ENCODE data around the gene PIGO.

The PIGO gene

DNA sequence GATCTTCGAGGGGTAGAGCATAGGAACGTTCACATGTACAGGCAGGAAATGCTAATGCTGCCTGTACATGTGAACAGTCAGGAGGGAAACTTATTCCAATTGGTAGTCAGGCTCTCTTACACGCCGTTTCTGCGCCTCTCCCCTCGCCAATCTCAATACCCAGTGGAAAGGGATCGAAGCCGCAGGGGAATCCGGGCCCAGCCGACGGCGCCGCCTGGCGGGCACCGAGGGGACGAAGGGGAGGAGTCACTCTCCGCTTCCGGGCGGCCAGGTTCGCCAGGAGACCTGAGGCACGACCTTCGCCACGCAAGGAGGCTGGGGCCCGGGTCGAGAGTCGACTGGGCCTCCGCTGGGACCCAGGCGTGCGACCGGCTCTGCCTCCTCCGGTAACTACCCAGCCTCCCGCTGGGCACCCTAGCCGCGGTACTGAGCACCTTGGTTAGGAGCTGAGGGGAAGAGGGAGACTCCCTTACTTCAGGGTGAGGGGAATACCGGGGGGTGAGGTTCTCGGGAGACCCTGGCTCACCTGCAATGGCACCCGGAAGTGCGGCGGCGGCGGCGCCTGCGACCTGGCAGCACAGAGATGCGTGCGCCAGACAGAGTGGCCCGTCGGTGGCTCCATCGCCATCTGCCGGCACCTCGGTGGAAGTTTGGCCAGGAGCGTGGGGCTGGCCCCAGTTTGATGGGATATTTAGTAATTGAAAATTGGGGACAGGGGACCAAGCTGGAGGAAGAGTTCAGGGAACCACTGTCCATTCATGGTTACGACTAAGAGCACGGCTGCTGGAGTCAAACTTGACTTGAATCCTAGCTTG is at the start of gene PIGO:
TSS of gene PIGO (minus strand) at position 557 of the 815 bp plus-strand sequence. CDS start 1,026 bp downstream, outside the sequence.
- peak; percentile 91 for DNase-seq

DNA sequence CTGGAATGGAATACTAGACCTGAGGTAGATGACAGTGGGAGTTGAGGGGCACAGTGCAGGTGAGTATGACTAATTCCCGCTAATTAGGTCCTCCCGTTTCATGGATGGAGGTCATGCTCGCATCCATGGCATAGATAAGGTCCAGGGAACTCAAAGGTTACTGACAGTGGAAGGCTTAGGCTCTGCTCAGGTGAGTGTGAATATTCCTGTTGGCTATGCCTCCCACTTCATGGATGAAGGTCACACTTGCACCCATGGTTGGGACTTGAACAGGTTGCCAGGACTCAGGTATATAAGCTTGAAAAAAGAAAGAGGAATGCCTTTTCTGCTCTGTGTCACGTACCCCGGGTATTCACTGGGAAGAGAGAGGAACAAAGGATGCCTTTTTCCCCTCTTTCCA is 45.6 kb upstream of the PIGO start:
- no peak for DNase-seq

DNA sequence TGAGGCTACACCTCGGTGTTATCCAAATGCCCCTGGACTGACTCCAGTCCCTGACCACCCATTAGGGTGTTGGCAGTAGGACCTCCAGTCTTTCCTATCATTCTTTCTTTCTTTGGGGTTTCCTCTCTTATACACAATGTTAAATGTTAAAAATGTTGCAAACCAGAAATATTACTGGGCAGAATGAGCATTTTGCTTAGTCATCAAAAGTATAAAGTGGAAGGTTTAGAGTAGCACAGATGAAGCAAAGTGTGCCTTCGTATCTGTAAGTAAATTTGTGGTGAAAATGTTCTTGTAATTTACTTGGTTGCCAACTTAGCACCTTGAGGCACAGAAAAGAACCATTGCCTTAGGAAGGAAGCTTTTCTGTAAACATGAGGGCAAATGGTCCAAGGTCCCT is 43.7 kb upstream of the PIGO start:
- no peak for DNase-seq

DNA sequence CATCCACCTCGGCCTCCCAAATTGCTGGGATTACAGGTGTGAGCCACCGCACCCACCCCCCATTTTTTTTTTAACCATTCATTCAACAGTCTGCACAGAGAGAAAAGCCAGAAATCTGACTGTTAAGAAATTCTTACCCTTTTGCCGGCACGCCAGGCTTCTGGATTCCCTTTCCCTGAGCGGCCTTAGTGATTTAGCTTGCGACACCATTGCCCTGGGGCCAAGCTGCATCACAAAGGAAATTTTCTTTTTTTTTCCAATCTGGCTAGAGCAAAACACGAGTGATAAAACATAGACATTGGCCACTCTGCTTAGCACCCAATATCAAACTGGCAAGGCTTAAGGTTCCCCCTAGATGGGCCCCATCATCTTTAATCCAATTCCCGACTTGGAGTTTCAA is 40.5 kb upstream of the PIGO start:
- DNase-seq: no peak

DNA sequence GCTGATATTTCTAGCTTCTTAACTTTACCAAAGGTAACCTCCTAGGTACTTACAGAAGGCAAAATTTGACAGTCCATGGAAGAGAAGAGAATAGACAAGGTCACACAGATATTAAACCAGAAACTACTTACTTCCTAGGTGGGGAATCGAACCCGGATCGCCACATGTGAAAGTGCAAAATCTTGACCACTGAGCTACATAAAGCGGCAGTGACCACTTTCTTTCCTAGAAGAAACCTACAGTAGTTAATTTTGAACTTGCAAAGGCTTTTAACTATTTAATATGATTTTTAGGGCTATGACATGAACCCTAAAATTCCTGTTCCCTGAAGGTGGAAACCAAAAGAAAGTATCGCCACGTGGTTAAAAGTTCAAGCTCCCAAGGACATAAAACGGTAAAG is 39.6 kb upstream of the PIGO start:
- DNase-seq: no peak

DNA sequence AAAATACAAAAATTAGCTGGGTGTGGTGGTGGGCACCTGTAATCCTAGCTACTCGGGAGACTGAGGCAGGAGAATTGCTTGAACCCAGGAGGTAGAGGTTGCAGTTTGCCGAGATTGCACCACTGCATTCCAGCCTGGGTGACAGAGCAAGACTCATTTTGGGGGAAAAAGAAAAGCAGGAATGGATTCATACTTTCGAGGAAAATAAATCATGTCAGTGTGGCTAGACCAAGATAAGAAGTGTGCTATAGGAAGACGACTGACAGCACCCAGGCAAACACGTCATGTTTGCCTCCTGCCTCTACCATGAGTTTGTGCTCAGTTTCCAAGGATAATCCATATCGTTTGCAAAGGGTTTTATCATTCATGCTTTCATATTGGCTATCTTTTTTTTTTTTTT is 38.5 kb upstream of the PIGO start:
- DNase-seq: no peak

DNA sequence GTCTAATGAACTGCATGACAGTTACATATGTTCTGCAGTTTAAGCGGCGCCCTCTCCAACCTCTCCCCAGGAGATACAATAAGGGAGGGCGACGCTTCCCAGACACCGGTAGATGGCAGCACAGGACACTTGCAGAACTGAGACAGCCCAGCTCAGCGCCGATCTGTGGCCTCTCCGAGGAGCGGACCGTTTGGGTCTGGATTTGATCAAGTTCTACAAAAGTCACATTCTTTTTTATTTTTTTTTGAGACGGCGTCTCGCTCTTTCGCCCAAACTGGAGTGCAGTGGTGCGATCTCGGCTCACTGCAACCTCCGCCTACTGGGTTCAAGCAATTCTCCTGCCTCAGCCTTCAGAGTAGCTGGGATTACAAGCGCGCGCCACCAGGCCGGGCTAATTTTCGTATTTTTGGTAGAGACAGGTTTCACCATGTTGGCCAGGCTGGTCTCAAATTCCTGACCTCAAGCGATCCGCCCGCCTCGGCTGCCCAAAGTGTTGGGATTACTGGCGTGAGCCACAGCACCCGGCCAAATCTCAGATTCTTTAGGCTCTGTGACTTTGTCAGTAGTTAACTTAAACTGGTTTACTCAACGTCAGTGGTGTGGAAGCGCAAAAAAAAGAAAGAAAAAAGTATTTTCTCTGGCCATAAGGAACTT is 20.6 kb upstream of the PIGO start:
- DNase-seq: peak; percentile 92

DNA sequence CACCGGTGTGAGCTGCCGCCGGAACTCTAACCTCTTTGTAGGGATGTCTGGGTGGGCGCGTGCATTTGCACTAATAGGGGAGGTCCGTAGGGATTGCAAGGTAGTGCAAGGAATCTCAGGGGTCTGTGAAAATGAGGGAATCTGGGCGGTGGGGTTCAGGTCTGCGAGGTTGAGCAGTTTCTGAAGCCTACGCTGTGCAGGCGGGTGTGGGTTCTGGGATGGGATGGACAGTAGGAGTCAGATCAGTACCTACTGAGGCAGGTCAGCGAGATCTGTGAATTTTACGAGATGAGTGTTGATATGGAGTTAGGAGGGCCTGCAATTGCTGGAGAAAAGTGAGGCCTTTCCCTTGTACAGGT is 20.1 kb upstream of the PIGO start:
- no peak for DNase-seq

DNA sequence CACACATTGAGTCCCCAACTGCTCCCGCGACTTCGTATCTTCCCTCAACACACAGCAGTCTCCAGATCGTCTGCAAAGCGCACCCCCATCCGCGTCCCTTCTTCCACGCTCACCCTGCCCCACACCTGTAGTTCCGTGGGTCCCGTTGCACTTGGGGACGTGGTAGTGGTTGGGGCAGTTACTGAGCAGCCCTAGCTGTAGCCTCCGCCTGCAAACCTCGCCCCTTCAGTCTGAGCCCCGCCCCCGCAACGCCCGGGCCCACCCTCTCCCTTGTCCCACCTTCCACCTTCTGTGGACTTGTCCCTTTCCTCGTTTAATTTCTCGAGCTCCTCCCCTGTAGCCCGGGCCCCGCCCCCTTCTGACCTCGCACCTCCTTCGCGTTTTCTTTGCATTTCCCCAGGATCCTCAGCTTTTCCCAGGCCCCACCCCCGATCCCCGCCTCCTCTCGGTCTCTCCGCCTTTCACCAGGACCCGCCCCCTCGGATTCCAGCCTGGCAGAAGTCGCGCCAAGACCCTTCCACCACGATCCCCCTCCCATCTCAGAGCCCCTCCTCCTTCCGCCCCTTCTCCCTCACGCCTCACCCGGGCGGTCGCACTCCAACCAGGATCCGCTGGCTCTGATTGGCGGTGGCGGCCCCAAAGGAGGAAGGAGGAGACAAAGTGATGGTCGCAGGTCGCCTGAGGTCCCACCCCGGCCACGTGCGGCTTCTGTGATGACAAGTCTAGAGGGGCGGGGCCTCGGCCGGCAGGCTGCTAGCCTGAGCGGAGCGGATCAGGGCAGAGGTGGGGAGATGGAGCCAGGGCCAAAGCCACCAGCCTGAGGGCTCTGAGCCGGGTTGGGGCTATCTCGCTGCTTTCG is 19.5 kb upstream of the PIGO start, which contains the start of gene ATOSB:
TSS of gene ATOSB (minus strand) at position 183 of the 859 bp plus-strand sequence. CDS start 7,588 bp downstream, outside the sequence.
- peak; percentile 93 for DNase-seq

DNA sequence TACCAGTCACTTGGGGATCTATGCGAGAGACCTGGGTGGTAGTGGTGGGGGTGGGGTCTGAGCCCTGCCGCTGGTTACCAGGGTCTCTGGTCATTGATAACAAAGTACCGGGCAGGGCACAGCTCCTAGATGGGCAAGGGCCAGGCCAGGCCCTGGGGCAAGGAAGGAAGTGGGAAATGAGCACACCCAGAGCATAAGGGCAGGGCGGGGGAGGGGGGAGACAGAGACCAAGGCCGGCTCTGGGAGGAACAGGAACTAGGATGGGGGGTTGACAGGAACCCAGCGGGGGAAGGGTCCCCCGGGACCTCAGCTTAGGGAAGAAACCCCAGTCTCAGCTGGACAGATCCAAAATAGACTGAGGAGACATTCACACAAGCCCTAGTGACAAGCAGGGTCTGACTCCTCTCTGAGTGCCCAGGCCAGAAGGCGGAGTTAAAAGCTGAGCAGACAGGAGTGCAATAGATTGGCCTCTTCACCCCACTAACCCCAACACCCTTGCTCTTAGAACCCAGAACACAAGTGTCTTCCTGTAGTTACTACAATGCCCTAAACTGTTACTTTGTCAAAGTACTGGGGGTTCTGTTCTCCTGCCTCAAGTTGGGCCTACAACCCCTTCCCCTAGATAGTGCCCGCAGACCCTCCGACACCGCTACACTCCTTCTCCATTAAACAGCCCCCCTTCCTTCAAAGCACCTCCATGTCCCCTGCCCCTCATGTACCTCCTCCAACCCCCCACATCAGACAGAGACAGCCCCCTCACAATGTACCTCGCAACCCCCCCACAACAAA is 18.6 kb upstream of the PIGO start:
- DNase-seq: peak; percentile 52

DNA sequence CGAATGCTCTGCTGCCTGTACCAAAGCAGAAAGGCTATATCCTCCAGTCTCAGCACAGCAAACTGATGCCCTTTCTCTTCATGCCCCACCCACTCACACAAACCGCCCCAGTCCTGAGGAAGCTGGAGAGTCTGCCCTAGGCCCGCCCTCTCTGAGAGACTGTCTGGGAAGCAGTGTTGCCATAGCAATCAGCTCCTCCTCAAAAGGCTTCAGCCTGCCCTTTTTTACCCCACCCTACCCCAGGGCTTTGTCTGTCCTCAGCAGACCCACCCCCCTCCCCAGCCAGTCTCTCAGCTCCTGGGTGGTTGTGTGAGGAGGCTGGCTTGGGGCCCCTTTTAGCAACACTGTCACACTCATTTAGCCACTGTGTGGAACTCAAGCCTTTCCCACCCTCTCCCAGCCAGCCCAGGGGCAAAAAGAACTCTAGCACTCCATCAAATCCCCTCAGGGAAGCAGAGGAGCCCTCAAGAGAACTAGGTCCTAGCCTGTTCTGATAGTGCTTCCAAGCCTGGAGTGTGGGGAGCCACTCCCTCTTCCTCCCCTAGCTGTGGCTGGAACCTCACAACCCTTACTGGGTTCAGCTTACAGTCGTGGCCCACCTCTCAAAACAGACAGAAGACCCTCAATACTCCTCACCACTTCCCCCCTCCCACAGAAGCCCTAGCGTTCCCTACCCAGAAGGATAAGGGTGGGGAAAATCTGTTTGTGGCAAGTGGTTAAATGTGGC is 17.9 kb upstream of the PIGO start:
- peak; percentile 89 for DNase-seq

DNA sequence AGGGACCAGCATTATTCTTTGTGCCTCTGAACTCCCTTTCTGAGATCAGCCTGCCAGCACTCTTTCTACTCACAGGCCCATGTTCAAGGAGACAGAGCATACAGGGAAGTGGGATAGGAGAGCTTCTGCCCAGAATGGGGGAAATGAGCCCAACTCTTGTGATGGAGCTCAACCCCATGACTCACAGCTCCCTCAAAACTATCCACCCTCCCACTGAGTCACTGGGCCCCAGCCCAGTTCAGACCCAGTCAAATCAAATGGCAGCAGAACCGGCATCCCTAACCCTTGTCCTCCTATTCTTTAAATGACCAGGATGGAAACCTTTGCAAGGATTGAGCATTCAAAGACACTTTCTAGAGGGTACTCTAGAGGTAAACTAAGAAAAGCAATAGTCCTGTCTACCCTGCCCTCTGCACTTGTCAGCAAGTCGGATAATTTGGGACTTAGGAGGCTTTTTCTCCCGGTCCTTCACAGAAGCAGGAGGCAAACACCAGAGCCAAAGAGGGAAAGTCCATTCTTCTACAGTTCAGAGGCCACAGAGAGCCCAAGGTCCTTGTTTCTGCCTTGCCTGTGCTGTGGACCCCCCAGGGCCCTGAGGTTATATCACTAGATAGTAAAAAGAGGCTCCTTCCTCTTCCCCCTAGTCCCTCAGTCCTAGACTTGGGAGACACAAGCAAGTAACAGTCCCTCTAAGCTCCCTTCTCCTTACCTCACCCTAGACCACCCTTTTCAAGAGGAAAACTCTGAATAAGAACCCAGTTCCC is 16.0 kb upstream of the PIGO start:
- DNase-seq: peak; percentile 26

DNA sequence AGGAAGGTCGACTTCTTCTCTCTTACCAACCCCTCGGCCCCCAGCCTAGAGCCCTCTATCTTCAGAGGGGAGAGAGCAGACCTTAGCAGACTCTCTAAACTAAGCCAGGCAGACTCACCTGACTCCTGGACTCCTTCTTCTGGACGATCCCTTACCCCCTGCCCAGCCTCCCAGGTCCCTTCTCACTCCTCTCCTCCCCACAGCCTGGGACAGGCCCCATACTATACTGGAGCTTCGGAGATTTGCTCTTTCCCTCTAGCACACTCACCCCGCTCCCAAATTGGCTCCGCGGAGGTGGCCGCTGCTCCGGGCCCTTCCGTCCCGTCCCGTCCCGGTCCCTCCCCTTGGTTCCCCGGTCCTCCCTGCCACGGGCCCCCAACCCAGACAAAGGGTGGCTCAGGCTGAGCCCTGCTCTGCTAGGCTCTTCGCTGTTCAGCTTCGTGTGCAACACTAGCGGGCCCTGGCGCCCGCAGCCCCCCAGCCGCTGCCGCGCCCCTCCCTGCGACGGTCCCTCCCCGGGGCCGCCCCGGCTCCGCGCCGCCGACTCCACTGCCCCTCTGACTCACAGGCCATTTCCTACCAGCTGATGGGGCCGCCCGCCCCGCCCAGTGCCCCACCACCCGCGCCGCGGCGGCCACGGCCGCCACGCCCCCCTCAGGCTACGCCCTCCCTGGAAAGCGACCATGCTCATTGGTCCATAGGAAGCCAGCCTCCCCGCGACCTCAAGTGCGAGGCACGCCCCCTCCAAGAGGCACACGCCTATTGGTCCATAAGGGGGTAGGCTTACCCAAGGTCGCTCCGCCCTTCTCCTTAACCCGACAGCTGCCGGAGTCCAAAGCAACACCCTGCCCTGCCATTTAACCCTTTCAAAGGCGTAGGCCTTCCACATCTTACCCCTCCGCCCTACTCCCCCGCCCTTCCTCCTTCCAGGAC is 14.9 kb upstream of the PIGO start:
- peak; percentile 98 for DNase-seq

DNA sequence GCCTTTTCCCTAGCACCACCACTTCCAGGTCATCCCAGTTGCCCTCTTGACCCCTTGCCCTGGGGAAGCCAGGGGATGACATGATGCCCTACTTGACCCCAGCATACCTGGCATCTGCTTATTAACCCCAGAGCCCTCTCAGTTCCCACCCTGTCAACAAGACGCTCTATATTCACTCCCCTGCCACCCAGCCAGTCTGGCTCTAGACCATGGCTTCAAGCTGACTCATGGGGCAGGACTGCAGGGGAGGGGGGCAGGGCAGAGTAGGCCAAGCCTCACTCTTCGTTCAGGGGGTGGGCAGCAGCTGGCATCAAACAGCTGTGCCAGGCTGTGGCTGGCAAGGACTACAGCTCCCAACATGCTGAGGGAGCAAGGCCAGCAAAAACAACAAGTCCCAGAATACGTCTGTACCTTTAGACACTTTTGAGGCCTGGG is 14.0 kb upstream of the PIGO start:
- no peak for DNase-seq

DNA sequence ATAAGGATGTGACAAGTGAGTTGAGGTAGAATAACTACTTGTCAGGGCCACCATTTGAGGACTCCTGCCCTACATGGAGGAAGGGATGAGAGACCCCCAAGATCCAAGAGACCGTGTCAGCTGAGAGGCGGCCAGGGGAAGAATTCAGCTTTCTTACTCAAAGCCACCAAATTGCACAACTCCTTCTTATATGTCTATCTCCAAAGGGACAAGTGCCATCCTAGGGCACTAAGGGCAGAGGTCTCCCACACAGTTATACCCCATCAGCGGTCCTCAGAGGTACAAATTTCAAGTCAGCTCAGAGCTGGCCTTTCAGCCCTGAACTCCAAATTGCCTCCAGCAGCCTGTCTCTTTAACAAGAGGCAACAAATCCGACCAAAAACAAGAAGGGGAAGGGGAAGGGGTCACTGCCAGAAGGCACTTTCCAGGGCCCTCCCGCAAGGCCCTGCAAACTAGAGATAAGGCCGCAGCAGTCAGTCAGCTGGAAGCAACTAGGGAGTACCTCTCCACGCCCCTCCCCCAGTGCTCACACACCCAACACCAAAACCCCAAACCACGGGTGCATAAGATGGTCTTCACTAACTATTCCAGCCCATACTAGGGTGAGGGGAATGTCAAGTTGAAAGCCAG is 12.7 kb upstream of the PIGO start:
- DNase-seq: no peak

DNA sequence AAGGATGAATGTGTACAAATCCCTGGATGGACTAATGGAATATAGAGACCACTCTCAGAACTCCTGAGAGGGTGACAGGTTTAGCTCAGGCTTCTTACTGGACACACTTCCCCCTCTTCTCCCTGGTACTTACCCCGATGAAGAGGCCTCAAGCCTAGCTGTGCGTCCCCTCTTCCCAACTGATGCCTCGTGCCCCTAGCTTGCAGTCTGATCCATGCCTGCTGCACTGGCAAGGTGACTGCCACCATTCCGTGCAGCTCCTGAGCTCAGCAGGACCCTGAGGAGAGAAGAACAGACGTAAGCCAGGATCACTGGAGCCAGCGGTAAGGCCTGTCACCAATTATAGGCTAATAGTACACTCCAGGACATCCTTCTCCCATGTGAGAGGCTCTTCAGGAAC is 12.1 kb upstream of the PIGO start:
- no peak for DNase-seq

DNA sequence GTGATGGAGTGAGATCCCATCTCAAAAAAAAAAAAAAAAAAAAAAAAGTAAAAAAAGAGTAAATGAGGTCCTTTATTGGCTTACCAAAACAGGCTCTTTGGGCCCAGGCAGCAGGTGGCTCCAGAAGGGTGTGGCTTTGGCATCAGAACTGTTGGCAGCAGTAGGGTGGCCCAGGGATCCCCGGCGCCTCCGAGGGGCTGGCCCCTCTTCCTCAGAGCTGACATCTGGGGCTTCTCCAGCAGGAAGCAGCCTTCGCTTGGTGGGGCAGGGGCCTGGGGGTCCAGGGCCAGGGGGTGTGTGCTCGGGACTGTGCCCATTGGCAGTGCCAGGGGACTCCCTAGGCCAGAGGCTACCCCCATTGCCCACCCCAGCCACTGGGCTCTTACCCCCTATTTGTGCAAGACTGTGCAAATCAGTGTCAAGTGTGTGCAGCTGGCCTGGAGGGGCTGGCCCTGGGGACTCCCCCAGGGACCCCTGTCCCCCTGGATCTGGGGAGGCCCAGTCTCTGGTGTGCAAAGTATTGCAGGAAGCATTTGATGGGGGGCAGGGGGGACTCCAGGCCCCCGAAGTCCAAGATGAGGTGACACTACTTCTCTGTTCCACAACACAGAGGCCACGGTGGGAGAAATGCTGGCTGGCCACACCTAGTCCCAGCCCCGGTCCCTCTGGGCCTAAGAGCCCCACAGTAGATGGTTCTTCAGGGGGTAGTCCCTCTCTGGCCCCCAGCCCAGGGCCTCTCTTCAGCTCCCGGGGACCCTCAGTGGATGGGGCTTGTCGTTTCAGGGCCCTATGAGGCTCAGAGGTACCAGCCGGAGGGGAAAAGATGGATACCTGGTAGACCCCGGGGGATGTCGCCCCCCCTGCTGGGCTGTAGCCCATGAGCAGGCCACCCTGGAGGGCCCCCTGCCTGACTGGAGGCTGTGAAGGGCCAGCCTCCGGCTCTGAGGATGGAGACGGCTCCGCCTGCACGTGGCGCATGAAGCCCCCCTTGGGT is 11.2 kb upstream of the PIGO start:
- DNase-seq: no peak

DNA sequence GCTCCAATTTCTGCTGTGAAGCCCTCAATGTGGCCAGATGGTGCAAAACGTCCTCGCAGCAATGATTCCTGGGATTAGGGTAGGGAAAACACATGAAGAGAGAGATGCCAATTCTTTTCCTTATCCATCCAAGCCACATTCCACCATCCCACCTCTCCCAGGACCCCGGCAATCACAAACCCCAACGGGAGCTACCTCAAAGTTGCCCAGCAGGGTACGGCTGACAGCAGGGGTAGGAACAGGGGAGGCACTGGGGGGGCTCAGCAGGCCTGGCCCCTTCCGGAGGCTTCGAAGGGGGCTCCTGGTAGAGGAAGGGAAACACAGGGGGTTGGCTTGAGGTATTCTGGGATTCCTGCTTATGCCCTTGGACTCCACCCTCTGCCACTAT is 9.9 kb upstream of the PIGO start:
- DNase-seq: no peak

Measured in CD4-positive, alpha-beta T cell treated with Interleukin-12 subunit alpha and Interleukin-12 subunit beta, for 1 hour (primary cell).